ENCODE data around the gene THUMPD2.

The THUMPD2 gene

DNA sequence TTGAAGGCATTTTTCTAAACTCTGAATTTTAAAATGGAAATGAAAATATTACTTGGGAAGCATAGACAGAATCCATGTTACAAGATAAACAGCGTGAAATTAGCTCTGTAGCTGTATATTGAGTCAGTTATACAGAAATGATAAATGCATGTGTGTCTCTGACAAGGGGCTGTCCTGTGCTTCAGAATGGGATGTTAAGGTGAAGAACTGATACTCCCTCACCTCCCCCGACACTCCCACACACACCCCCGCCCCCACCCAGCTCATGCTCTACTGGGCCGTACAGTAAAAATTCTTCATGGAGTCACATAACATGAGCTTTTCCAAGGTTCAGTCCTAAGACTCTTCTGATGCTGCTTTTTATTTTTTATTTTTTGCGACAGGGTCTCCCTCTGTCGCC is 869 bp upstream of the THUMPD2 start:
- no peak for ATAC-seq
- Mint-ChIP-seq H3K36me3 (no peaks in the 10 kb centered on the region), H3K4me3 (peak overlapping the region; percentile 92), H3K27ac (peak overlapping the region; percentile 93), H3K27me3 (no peaks in the 10 kb centered on the region), H3K9me3 (no peaks in the 10 kb centered on the region), H3K4me1 (peaks cover 55% of the 10 kb centered on the region)

DNA sequence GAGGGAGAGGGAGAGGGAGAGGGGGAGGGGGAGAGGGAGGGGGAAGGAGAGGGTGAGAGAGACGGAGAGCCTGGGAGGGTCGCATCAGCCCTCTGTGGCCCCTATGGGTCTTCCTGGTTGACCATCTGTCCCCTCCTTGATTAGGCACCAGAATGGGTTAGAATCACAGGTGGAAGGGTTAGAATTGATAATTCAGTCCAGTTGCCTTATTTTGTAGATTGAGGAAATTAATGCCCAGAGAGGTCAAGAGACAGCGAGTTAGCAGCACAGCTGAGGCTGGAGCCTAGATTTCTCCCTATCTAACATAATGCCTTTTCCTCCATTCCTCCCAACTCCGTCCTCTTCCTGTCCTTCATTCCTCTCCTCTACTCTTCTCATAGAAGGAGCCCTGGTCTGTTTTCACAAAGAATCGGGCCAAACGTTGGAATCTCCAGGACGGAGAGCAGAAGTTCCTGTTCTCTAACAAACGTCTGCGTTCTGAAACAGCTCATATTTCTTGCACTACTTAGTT is 338 bp upstream of the THUMPD2 start:
- H3K4me1 Mint-ChIP-seq: peaks cover 58% of the 10 kb centered on the region
- H3K4me3 Mint-ChIP-seq: peak overlapping the region; percentile 92

DNA sequence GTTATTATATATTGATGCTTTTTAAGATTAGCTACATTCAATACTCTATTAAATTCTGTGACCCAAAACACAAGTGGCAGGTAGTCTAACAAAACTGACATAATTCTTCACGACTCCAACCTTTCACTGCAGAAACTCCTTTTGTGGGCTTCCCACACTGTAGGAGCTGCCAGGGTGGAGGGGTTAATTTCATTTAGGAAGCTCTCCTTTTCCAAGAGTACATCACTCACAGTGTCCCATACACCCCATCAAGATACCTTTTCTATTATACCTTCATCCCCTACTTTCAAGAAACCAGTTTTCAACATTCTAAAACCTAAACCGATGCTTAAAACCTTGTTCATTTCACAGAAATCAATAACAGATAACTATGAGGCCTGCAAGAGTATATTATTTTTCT is 825 bp downstream of the THUMPD2 start:
- Mint-ChIP-seq H3K27ac (peak overlapping the region; percentile 93), H3K9me3 (no peaks in the 10 kb centered on the region), H3K27me3 (no peaks in the 10 kb centered on the region), H3K4me1 (peaks cover 58% of the 10 kb centered on the region), H3K36me3 (no peaks in the 10 kb centered on the region), H3K4me3 (peak overlapping the region; percentile 92)
- ATAC-seq: no peak

More for the DNA sequence above, 338 bp upstream of the THUMPD2 start:
- Mint-ChIP-seq H3K36me3 (no peaks in the 10 kb centered on the region), H3K27ac (peak overlapping the region; percentile 93), H3K9me3 (no peaks in the 10 kb centered on the region), H3K27me3 (no peaks in the 10 kb centered on the region)
- ATAC-seq: no peak

DNA sequence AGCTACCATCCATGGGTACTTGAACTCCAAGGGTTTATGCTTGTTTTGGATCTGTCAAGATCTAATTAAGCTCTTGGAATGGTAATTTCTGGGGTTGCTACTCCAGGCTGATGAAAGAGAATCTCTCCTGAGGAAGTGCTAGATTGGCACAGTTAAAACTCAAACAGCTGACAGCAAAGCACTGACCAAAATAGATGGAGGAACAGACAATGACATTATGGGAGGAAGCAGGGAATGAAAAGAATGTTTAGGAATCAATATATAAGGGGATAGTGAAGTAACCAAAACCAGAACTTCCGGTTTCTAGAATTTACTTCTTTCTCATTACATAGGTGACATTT is 6.3 kb downstream of the THUMPD2 start:
- no peak overlapping the region for H3K4me3 Mint-ChIP-seq
- no peak overlapping the region for H3K27ac Mint-ChIP-seq
- H3K36me3 Mint-ChIP-seq: peaks cover 23% of the 10 kb centered on the region
- H3K27me3 Mint-ChIP-seq: no peaks in the 10 kb centered on the region
- peaks cover 31% of the 10 kb centered on the region for H3K4me1 Mint-ChIP-seq
- H3K9me3 Mint-ChIP-seq: no peaks in the 10 kb centered on the region
- no peak for ATAC-seq

DNA sequence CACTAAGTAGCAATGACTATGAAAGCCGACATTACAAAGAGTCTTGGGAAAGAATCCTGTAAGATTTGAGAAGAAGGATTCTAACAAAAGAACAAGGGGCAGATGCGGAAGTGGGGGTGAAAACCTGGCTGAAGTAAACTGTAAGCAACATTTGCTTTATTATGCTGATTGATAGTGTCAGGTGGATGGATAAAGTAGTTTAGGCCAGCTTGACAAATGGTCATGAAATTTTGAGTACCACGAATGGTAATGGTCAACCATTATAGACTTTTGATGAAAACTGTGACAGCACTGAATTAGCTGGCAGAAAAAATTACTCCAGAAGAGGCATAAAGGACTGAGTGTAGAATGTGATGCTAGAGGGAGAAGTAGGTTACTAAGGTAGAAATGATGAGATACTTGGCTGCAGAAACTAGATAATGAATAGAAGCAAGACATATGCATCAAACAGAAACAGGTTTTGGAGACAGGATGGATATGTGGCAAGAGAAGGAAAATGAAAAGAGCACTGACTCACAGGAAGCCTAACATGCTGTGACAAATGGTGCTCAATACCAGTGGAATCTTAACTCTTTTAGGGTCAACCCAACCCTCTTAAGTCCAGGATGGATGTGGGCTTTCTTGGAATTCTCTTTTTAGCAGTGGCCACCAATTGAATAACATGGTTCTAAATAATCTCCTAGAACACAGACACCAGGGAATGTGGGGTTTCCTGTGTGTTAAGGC is 6.8 kb downstream of the THUMPD2 start:
- Mint-ChIP-seq H3K36me3 (peaks cover 24% of the 10 kb centered on the region), H3K4me1 (peaks cover 26% of the 10 kb centered on the region), H3K9me3 (no peaks in the 10 kb centered on the region), H3K27ac (no peak overlapping the region), H3K27me3 (no peaks in the 10 kb centered on the region), H3K4me3 (no peak overlapping the region)
- ATAC-seq: no peak

DNA sequence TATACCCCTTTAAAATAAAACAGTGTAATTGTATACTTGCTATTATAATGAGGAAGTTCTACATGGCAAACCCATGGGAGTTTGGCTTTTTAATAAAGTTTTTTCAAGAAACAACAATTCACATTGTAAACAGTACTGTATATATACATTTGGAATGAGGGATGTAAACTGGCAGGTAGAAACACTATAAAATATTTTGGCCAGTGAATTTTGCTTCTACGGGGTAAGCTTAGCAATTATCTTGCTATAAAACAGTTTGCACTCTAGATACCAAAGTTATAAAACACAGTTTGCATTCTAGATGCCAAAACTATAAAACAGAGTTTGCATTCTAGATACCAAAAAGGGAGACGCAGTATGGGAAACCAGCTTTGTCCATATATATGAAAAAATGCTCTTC is 16.6 kb downstream of the THUMPD2 start:
- peaks cover 67% of the 10 kb centered on the region for H3K36me3 Mint-ChIP-seq
- no peak overlapping the region for H3K4me3 Mint-ChIP-seq
- H3K9me3 Mint-ChIP-seq: no peaks in the 10 kb centered on the region
- ATAC-seq: no peak
- H3K27ac Mint-ChIP-seq: no peak overlapping the region
- no peaks in the 10 kb centered on the region for H3K27me3 Mint-ChIP-seq
- no peaks in the 10 kb centered on the region for H3K4me1 Mint-ChIP-seq

DNA sequence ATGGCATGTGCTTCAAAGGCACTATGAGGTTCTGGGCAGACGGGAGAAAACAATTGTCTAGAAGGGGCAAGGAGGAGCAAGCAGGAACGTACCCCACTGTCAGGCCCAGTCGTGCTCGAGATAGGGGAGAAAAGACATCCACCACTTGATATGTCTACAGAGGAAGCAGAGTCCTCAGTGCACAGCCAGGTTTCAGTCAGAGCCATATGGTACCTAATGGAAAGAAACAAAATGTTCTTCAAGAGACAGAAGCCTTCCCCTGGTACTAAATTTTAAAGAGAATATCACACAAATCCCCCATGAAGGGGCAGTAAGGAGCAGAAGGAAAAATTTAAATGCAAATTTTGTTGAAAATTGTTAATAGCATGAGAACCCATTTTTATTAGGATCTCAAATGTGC is 21.9 kb downstream of the THUMPD2 start:
- H3K27me3 Mint-ChIP-seq: no peaks in the 10 kb centered on the region
- no peaks in the 10 kb centered on the region for H3K9me3 Mint-ChIP-seq
- no peaks in the 10 kb centered on the region for H3K4me1 Mint-ChIP-seq
- H3K36me3 Mint-ChIP-seq: peaks cover 70% of the 10 kb centered on the region
- H3K27ac Mint-ChIP-seq: no peak overlapping the region
- H3K4me3 Mint-ChIP-seq: no peak overlapping the region
- ATAC-seq: no peak

DNA sequence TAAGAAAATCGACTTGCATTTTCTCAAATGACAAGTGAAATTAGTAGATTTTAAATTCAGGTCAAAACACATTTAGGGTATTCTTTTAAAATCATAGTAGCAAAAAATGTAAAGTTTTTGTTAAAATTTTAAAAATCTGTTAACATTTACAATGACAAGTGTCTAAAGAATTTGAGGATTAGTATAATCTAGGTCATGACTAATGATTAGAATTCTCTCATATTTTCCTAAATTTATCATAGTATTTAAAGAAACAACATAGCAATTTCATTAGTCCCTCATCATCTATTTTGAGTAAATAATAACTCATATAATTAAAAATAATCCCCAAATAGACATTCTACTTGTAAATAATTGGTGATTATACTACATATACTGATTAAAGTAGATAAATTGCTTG is 23.6 kb downstream of the THUMPD2 start:
- Mint-ChIP-seq H3K9me3 (no peaks in the 10 kb centered on the region), H3K27me3 (no peaks in the 10 kb centered on the region), H3K36me3 (peaks cover 65% of the 10 kb centered on the region), H3K27ac (no peak overlapping the region), H3K4me3 (no peak overlapping the region), H3K4me1 (no peaks in the 10 kb centered on the region)
- no peak for ATAC-seq

DNA sequence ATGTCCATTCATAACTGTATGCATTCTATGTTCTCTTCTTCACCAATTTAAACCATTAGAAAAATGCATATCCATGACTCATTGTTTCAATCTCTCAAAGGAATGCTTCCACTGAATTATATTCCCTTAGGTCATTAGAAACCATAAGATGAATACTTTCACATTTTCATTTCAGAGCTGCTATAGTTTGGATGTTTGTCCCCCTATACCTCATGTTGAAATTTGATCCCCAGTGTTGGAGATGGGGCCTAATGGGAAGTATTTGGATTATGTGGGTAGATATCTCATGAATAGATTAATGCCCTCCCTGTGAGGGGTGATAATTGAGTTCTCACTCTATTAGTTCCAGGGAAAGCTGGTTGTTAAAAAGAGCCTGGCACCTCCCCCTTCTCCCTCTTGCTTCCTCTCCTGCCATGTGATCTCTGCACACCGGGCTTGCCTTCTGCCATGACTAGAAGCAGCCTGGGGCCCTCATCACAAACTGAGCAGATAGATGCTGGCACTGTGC is 35.7 kb downstream of the THUMPD2 start:
- Mint-ChIP-seq H3K4me3 (no peak overlapping the region), H3K9me3 (no peaks in the 10 kb centered on the region), H3K4me1 (no peaks in the 10 kb centered on the region), H3K27me3 (no peaks in the 10 kb centered on the region), H3K27ac (no peak overlapping the region), H3K36me3 (peaks cover 44% of the 10 kb centered on the region)
- ATAC-seq: no peak

DNA sequence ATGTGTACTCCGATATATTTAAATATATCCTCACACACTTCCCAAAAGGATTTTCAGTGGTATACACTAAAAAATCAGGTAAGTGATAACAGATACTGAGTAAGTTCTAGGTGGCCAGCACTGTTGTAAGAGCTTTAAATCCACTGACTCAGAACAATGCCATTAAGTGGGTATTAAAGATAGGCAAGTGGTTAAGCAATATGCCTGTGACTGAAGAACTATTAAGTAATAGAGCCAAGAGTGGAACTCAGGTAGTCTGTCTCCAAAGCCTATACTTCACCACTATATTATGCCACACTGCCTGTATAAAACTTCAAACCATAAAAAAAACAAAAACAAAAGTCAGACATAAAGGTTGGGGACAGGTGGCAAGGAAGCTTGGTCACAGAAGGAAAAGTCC is 37.2 kb downstream of the THUMPD2 start:
- Mint-ChIP-seq H3K4me1 (no peaks in the 10 kb centered on the region), H3K27ac (no peak overlapping the region), H3K4me3 (no peak overlapping the region), H3K9me3 (no peaks in the 10 kb centered on the region), H3K36me3 (peaks cover 55% of the 10 kb centered on the region), H3K27me3 (no peaks in the 10 kb centered on the region)
- no peak for ATAC-seq

DNA sequence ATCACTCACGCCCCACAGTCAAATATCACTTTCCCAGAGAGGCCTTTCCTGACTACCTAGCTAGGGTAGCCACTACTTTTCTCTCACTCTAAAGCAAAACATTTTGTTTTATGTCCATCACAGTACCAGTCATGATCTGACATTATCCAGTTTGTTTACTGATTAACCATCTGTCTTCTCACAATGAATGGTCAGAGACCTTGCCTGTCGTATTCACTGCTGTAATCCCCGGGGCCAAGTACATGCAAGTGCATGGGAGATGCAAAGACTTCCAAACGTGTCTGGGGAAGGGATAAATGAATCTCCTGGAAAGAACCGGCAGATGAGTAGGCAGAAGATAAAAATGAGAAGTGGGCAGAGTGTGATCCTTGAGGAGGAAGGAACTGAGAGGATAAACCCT is 39.7 kb downstream of the THUMPD2 start:
- Mint-ChIP-seq H3K4me3 (no peak overlapping the region), H3K27ac (no peak overlapping the region), H3K4me1 (no peaks in the 10 kb centered on the region), H3K27me3 (no peaks in the 10 kb centered on the region), H3K36me3 (peaks cover 65% of the 10 kb centered on the region), H3K9me3 (no peaks in the 10 kb centered on the region)
- no peak for ATAC-seq

DNA sequence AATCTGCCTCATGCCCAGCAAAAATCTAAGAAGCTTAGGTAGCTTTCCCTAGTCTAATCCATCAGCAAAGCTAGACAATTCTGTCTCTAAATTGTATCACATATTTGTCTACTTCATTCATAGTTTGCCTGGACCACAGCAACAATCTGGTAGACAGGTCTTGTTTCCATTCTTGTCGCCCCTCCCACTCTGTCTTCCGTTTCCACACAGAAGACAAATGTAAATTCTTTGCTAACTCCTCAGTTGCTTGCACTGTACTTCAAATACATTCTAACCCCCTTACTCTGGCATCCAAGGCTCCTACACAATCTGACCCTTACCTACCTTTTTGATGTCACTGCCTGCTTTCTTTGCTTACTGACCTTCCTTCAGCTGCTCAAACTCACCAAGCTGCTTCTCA is 40.1 kb downstream of the THUMPD2 start:
- Mint-ChIP-seq H3K27me3 (no peaks in the 10 kb centered on the region), H3K4me3 (no peak overlapping the region), H3K27ac (no peak overlapping the region), H3K9me3 (no peaks in the 10 kb centered on the region), H3K36me3 (peaks cover 70% of the 10 kb centered on the region), H3K4me1 (no peaks in the 10 kb centered on the region)
- no peak for ATAC-seq

DNA sequence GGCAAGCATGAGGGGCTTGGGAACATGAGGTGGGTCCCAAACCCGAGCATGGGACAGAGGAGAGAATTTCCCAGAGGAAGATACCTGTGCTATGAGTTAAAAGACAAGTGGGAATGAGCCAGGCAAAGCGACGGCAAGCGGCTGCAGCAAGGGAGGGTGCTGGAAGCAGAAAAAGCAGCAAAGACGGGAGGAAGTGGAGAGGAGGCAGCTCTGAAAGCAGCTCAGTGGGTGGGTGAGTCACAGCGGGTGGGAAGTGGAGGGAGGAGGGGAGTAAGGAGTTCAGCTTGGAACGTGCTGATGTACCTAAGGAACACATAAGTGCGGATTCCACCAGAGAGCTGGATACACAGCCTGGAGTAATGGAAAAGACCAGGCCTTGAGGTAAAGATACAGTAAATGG is 41.4 kb downstream of the THUMPD2 start:
- Mint-ChIP-seq H3K27me3 (no peaks in the 10 kb centered on the region), H3K4me3 (no peak overlapping the region), H3K36me3 (peaks cover 67% of the 10 kb centered on the region), H3K9me3 (no peaks in the 10 kb centered on the region), H3K4me1 (no peaks in the 10 kb centered on the region), H3K27ac (no peak overlapping the region)
- ATAC-seq: no peak

DNA sequence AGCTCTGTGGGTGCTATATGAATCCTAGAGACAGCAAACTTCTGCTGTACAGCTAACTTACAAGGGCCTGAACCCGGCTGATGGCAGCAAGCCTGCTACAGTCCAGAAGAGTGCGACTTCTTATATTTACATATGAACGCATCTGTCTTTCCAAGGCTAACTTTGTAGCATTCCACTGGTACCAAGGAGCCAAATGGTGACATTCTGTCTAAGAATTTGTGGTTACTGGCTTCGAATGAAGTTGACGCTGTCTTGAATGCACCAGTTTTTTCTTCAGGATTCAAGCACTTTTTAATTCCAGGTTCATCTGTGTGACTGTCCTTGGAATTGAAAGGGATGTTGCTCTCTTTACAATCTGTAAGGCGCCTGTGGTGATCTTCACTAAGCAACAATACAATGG is 42.4 kb downstream of the THUMPD2 start:
- ATAC-seq: no peak
- no peaks in the 10 kb centered on the region for H3K9me3 Mint-ChIP-seq
- peaks cover 63% of the 10 kb centered on the region for H3K36me3 Mint-ChIP-seq
- no peak overlapping the region for H3K4me3 Mint-ChIP-seq
- H3K27ac Mint-ChIP-seq: no peak overlapping the region
- no peaks in the 10 kb centered on the region for H3K4me1 Mint-ChIP-seq
- no peaks in the 10 kb centered on the region for H3K27me3 Mint-ChIP-seq

DNA sequence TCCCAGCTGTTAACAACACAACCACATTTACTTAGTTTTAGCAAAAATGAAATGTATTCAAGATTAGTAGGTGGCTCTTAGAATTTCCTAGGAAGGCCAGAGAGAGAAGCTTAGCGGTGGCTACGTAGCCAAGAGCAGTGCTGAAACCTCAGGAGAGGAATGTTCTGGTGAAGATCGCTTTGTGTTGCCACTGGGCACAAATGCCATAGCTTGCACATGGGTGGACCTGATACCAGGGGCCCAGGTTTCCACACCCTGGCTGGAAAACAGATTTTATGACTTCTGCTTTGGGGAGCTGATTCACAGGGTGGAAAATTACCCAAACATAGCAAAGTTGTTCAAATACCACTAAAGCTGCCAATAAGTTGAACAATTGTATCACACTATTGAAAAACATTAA is 43.4 kb downstream of the THUMPD2 start:
- H3K4me3 Mint-ChIP-seq: no peak overlapping the region
- H3K27me3 Mint-ChIP-seq: no peaks in the 10 kb centered on the region
- no peak overlapping the region for H3K27ac Mint-ChIP-seq
- H3K9me3 Mint-ChIP-seq: no peaks in the 10 kb centered on the region
- H3K36me3 Mint-ChIP-seq: peaks cover 57% of the 10 kb centered on the region
- no peak for ATAC-seq
- no peaks in the 10 kb centered on the region for H3K4me1 Mint-ChIP-seq

DNA sequence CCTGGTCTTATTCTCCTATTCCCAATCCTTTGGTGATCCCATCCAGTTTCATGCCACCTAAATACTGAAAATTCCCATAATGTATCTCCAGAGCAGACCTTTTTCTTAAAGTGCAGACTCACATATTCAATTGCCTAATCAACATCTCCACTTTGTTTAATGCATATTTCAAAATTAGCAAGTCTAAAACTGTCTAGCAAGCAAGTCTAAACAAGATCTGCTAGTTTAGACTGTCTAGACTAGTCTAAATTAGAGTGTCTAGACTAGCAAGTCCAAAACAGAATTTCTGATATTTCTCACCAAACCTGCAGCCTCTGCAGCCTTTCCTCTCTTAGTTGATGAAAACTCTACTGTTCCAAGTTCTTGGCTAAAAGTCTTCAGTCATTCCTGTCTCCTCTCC is 44.6 kb downstream of the THUMPD2 start:
- H3K27ac Mint-ChIP-seq: no peak overlapping the region
- no peak overlapping the region for H3K4me3 Mint-ChIP-seq

More for the DNA sequence above, 44.6 kb downstream of the THUMPD2 start:
- Mint-ChIP-seq H3K27me3 (no peaks in the 10 kb centered on the region), H3K36me3 (peaks cover 53% of the 10 kb centered on the region), H3K9me3 (no peaks in the 10 kb centered on the region), H3K4me1 (no peaks in the 10 kb centered on the region)
- no peak for ATAC-seq

Measured in stimulated activated memory B cell treated with anti-CD40 and anti-IgM and Interleukin-4, amounts not matched to agents 10 μg/mL and 1 μg/mL and 100 μg/mL, for 72 hours (primary cell).